OCI-LY3 (cell line): Measurements from ENCODE around the gene CFAP58.
"Not testable (repeated sequence)": the region's sequence is repeated elsewhere in the genome, so short reads cannot be mapped to it uniquely, and the experiment has no call there.

Experiments used
- H2AFZ ChIP-seq: fragments of 200-600, 300-600 bp; shearing (Covaris generic); 2 replicates; pipeline ENCODE4 v1.6.0; 2014; ENCODE audit warnings: antibody characterized with exemption, low read depth, low read length
- H3K27ac ChIP-seq: fragments of 200-600, 300-600 bp; sonication (generic); 2 replicates; pipeline ENCODE4 v1.5.1; 2014; ENCODE audit warnings: mild to moderate bottlenecking, low read length, moderate library complexity, mixed read lengths
- H3K27me3 ChIP-seq: fragments of 200-600, 300-600 bp; sonication (generic); 2 replicates; pipeline ENCODE4 v1.6.1; 2014; ENCODE audit warnings: low read depth, low read length, mixed read lengths
- H3K36me3 ChIP-seq: fragments of 200-600, 300-600 bp; sonication (generic); replicated peaks from 2 replicates; pipeline ENCODE3; 2014; ENCODE audit warnings: low read depth, low read length, mixed read lengths
- H3K4me1 ChIP-seq: fragments of 300-600, 200-600 bp; sonication (generic); 2 replicates; pipeline ENCODE4 v1.6.1; 2014; ENCODE audit warnings: low read length, mixed read lengths
- H3K4me2 ChIP-seq: fragments of 200-600, 300-600 bp; sonication (generic); 2 replicates; pipeline ENCODE4 v1.6.1; 2014; ENCODE audit warnings: low read length, mixed read lengths
- H3K4me3 ChIP-seq: fragments of 300-600, 200-600 bp; sonication (generic); 2 replicates; pipeline ENCODE4 v1.5.1; 2014; ENCODE audit warnings: antibody characterized with exemption, mild to moderate bottlenecking, low read length, moderate library complexity
- H3K79me2 ChIP-seq: fragments of 300-600, 200-600 bp; shearing (Covaris generic); 2 replicates; pipeline ENCODE4 v1.6.1; 2014; ENCODE audit warnings: mild to moderate bottlenecking, low read length, mixed read lengths
- H3K9ac ChIP-seq: fragments of 300-600, 200-600 bp; shearing (Covaris generic); 2 replicates; pipeline ENCODE4 v1.6.0; 2014; ENCODE audit warnings: mild to moderate bottlenecking, low read length, moderate library complexity
- H3K9me3 ChIP-seq: fragments of 200-600, 300-600 bp; shearing (Covaris generic); 2 replicates; pipeline ENCODE4 v1.6.1; 2014; ENCODE audit warnings: low read length, mixed read lengths; ENCODE audit not compliant: insufficient read depth
- H4K20me1 ChIP-seq: fragments of 200-600, 300-600 bp; sonication (generic); 2 replicates; pipeline ENCODE4 v1.6.1; 2016; ENCODE audit warnings: low read length, mixed read lengths; ENCODE audit not compliant: insufficient read depth
- CTCF ChIP-seq: fragments of 200-600, 300-600 bp; sonication (generic); IDR thresholded peaks from 2 replicates; pipeline ENCODE4 v1.5.1; 2014; ENCODE audit warnings: antibody characterized with exemption, low read length, low read depth
- EZH2phosphoT487 ChIP-seq: fragments of 200-600 bp; shearing (Covaris generic); IDR thresholded peaks from 2 replicates; pipeline ENCODE4 v1.6.1; 2018; ENCODE audit warnings: antibody characterized with exemption, mixed run types, low read depth

CFAP58 gene

GRCh38 chr10:104450954-104451353 is 97.3 kb downstream of the CFAP58 start:
- Histone ChIP-seq H3K27ac (no peak overlapping the region), H3K79me2 (no peaks in the 10 kb centered on the region), H3K9me3 (no peaks in the 10 kb centered on the region), H3K27me3 (peaks cover 4% of the 10 kb centered on the region; the same call in 1 of the 2 replicates), H3K9ac (no peak overlapping the region), H3K4me1 (no peaks in the 10 kb centered on the region), H3K4me2 (no peak overlapping the region), H3K36me3 (no peaks in the 10 kb centered on the region), H2AFZ (no peak overlapping the region), H3K4me3 (no peak overlapping the region), H4K20me1 (no peaks in the 10 kb centered on the region)
- TF ChIP-seq EZH2phosphoT487 (no peak), CTCF (no peak)

- no peak for TF ChIP-seq CTCF
- no peak for TF ChIP-seq EZH2phosphoT487
These were observed 99.3 kb downstream of the CFAP58 start for GRCh38 chr10:104452977-104453376.

GRCh38 chr10:104456802-104457542 is 103.3 kb downstream of the CFAP58 start:
- H3K4me3 ChIP-seq: no peak overlapping the region
- no peak overlapping the region for H3K4me2 ChIP-seq

More at GRCh38 chr10:104452977-104453376, 99.3 kb downstream of the CFAP58 start:
- Histone ChIP-seq H3K4me1 (no peaks in the 10 kb centered on the region), H3K4me2 (no peak overlapping the region), H4K20me1 (no peaks in the 10 kb centered on the region), H3K9me3 (no peaks in the 10 kb centered on the region), H3K27ac (no peak overlapping the region), H3K27me3 (peaks cover 4% of the 10 kb centered on the region; the same call in 1 of the 2 replicates), H2AFZ (no peak overlapping the region), H3K36me3 (no peaks in the 10 kb centered on the region), H3K79me2 (no peaks in the 10 kb centered on the region), H3K4me3 (no peak overlapping the region), H3K9ac (no peak overlapping the region)

GRCh38 chr10:104457543-104457828 is 103.9 kb downstream of the CFAP58 start:
- Histone ChIP-seq H2AFZ (no peak overlapping the region), H3K27ac (no peak overlapping the region), H3K4me2 (no peak overlapping the region), H3K4me3 (no peak overlapping the region), H3K9me3 (no peaks in the 10 kb centered on the region), H4K20me1 (no peaks in the 10 kb centered on the region), H3K9ac (no peak overlapping the region), H3K36me3 (no peaks in the 10 kb centered on the region), H3K27me3 (no peaks in the 10 kb centered on the region), H3K79me2 (no peaks in the 10 kb centered on the region), H3K4me1 (no peaks in the 10 kb centered on the region)
- TF ChIP-seq CTCF: no peak
- TF ChIP-seq EZH2phosphoT487: no peak

More at GRCh38 chr10:104456802-104457542, 103.3 kb downstream of the CFAP58 start:
- TF ChIP-seq EZH2phosphoT487 (no peak), CTCF (no peak)
- Histone ChIP-seq H3K9ac (no peak overlapping the region), H3K36me3 (no peaks in the 10 kb centered on the region), H4K20me1 (no peaks in the 10 kb centered on the region), H3K79me2 (no peaks in the 10 kb centered on the region), H3K9me3 (no peaks in the 10 kb centered on the region), H2AFZ (no peak overlapping the region), H3K27ac (no peak overlapping the region), H3K27me3 (no peaks in the 10 kb centered on the region), H3K4me1 (no peaks in the 10 kb centered on the region)

GRCh38 chr10:104465575-104465974 is 111.9 kb downstream of the CFAP58 start:
- H3K4me3 ChIP-seq, H3K79me2 ChIP-seq, H3K4me1 ChIP-seq, H3K9me3 ChIP-seq, H3K9ac ChIP-seq, H4K20me1 ChIP-seq, H3K27me3 ChIP-seq, H3K27ac ChIP-seq, H3K4me2 ChIP-seq, H3K36me3 ChIP-seq, H2AFZ ChIP-seq: not testable (repeated sequence)

DNA sequence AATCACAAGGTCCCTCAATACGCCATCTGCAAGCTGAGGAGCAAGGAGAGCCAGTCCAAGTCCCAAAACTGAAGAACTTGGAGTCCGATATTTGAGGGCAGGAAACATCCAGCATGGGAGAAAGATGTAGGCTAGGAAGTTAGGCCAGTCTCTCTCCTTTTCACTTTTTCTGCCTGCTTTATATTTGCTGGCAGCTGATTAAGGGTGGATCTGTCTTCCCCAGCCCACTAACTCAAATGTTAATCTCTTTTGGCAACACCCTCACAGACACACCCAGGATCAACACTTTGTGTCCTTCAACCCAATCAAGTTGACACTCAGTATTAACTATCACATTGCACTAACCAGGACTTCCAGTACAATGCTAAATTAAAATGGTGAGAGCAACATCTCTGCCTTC is 115.2 kb downstream of the CFAP58 start:
- not testable (repeated sequence) for H3K9me3 ChIP-seq, H3K27ac ChIP-seq, H3K27me3 ChIP-seq, H3K4me2 ChIP-seq, H3K4me1 ChIP-seq, H3K4me3 ChIP-seq, H3K36me3 ChIP-seq, H3K9ac ChIP-seq, H4K20me1 ChIP-seq, H2AFZ ChIP-seq, H3K79me2 ChIP-seq
